HG02759 (cell line): ENCODE results near the gene FERMT2.

ENCODE experiments used
- ATAC-seq: cut with Tn5 transposase; IDR thresholded peaks from one replicate; pipeline ENCODE4 v1.9.1; 2021; ENCODE audit warnings: mild to moderate bottlenecking, moderate library complexity; ENCODE audit not compliant: unreplicated experiment

Gene FERMT2

GRCh38 chr14:52902971-52903619 is 47.8 kb downstream of the FERMT2 start:
- no peak for ATAC-seq

GRCh38 chr14:52901357-52901980 is 49.4 kb downstream of the FERMT2 start:
- ATAC-seq, result no peak

- ATAC-seq, result no peak
Observed at GRCh38 chr14:52900731-52901130, 50.1 kb downstream of the FERMT2 start.

- no peak for ATAC-seq
Observed at GRCh38 chr14:52898496-52898895, 52.4 kb downstream of the FERMT2 start.

GRCh38 chr14:52895000-52895399 is 55.9 kb downstream of the FERMT2 start:
- ATAC-seq, result no peak

- ATAC-seq, result no peak
Observed at GRCh38 chr14:52891800-52892199, 59.0 kb downstream of the FERMT2 start.

- ATAC-seq, result no peak
Observed at GRCh38 chr14:52888839-52889838, 61.7 kb downstream of the FERMT2 start.

GRCh38 chr14:52888159-52888558 is 62.7 kb downstream of the FERMT2 start:
- no peak for ATAC-seq

- ATAC-seq, result no peak
Observed at GRCh38 chr14:52885230-52885629, 65.6 kb downstream of the FERMT2 start.

GRCh38 chr14:52883658-52884057 is 67.2 kb downstream of the FERMT2 start:
- no peak for ATAC-seq

- no peak for ATAC-seq
Observed at GRCh38 chr14:52882824-52883223, 68.0 kb downstream of the FERMT2 start.

GRCh38 chr14:52879958-52880357 is 70.9 kb downstream of the FERMT2 start:
- ATAC-seq, result no peak

GRCh38 chr14:52878946-52879345 is 71.9 kb downstream of the FERMT2 start:
- ATAC-seq, result no peak

GRCh38 chr14:52878469-52878868 is 72.4 kb downstream of the FERMT2 start:
- ATAC-seq, result no peak

GRCh38 chr14:52877628-52878027 is 73.2 kb downstream of the FERMT2 start:
- ATAC-seq, result no peak

- ATAC-seq, result no peak
Observed at GRCh38 chr14:52876806-52877205, 74.0 kb downstream of the FERMT2 start.

- ATAC-seq, result no peak
Observed at GRCh38 chr14:52876311-52876710, 74.5 kb downstream of the FERMT2 start.

GRCh38 chr14:52875707-52876106 is 75.1 kb downstream of the FERMT2 start:
- ATAC-seq, result no peak

GRCh38 chr14:52874389-52874788 is 76.5 kb downstream of the FERMT2 start:
- no peak for ATAC-seq

- no peak for ATAC-seq
Observed at GRCh38 chr14:52873694-52874093, 77.2 kb downstream of the FERMT2 start.

- ATAC-seq, result no peak
Observed at GRCh38 chr14:52873065-52873464, 77.8 kb downstream of the FERMT2 start.

GRCh38 chr14:52871606-52872005 is 79.2 kb downstream of the FERMT2 start:
- ATAC-seq, result no peak
